GM12892 (cell line): Measurements from ENCODE around the gene GSG1L.

ENCODE experiments used
- DNase-seq: peaks from one replicate; pipeline ENCODE4 v3.0.0; 2011; ENCODE audit not compliant: insufficient read length
- FAIRE-seq: peaks from 2 replicates; lab custom pipeline; 2011; peaks lifted over from hg19 to GRCh38; lab: Jason Lieb, UNC
- POLR2A ChIP-seq: IDR thresholded peaks from 2 replicates; pipeline ENCODE4 v1.6.1; 2011; ENCODE audit warnings: low read depth, low read length, control low read depth
- POLR2AphosphoS5 ChIP-seq: IDR thresholded peaks from 2 replicates; pipeline ENCODE4 v1.6.1; 2011; ENCODE audit warnings: low read depth, low read length, control low read depth
- TAF1 ChIP-seq: IDR thresholded peaks from 2 replicates; pipeline ENCODE4 v1.6.1; 2011; ENCODE audit warnings: low read depth, mild to moderate bottlenecking, control low read depth, low read length, borderline replicate concordance

The GSG1L gene

DNA sequence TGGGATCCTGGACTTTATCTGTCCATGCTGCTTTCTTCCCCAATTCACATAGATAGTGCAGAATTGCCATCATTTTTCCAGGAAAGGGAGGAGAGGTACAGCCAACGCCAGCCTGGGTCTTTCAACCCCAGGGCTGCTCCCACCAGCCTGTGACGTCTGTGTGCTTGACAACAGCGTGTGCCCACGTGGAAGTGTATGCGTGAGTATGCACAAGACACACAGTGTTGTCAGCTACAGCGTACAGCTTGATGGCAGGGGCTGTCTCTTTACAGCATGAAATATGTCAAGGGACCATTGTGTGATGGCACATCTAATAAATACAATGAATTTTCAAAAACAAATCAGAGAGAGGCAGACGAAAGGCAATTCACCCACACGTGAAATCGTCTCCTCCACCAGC lies 62.3 kb downstream of the GSG1L start:
- DNase-seq = no peak
- no peak for TF ChIP-seq POLR2A
- no peak for FAIRE-seq

DNA sequence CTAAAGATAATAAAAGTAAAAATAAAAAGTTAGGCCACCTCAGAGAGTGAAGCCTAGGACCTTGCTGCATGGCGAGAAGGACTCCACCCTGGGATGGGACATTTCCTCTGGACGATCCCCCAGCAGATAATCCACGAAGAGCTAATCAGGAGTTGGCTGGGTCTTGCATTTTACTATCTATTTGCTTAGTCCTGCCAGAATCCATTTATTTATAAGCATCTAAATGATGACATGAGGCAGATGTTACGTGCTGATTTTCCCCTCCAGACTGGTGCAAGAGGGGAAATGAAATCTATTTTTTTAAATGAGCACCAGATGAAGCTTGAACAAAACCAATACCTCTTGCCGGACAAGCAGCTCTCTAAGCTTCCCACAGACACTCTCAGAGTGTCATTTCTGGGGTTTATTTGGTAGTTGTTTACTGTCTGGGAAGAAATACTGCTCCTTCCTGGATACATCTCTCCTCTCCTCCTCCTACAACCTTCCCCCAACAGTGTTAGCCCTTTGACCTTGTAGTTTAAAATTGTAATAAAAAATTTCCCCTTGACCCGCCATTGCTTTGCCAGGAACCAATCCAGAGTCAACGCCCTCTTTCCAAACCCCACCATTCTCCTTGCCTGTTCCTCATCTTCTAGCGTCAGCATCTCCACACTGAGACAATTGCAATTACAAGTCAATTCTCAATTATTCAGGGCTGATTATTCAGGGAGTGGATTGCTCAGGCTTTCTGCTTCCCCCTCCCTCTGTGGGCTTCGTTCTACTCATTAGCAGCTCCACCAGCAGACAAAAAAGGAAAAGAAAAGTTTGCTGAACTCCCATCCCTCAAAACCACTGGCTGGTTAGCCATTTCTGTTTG lies 63.0 kb downstream of the GSG1L start:
- no peak for DNase-seq
- TF ChIP-seq POLR2A (no peak), TAF1 (no peak), POLR2AphosphoS5 (no peak)
- FAIRE-seq = no peak

DNA sequence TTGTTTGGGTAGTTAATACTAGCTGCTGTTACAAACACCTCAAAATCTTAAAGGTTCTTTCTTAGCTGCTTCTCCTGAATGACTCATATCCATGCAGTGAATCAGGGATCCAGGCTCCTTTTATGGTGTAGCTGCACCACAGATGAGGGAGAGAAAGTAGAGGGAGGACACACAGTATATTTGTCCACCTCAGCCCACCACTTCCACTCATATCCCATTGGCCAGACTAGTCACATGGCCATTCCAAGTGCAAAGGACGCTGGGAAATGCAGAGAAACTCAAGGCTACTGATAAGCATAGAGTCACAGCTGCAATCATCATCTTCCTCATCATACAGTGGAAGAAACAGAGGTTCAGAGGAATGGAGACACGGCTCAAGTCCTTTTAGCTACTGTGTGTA lies 63.8 kb downstream of the GSG1L start:
- FAIRE-seq (no peak), DNase-seq (no peak)
- TF ChIP-seq POLR2A (no peak), POLR2AphosphoS5 (no peak), TAF1 (no peak)

DNA sequence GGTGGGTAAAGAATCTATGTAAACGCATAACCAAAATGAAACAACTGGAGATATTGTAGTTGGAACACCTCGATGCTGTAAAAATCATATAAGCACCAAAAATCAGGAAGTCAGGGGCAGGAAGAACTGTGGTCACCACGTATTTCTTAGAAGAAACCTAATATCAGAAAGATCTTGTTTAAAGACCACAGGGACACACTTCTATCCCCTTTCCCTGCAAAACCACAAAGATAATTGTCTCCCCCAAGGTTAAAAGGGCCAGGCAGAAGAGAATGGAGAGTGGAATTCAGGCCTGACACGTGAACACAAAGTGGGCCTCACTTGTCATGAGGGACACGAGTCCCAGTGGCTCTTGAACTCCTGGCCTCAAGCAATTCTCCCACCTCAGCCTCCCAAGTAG lies 68.1 kb downstream of the GSG1L start:
- FAIRE-seq = no peak
- TF ChIP-seq TAF1 = no peak
- TF ChIP-seq POLR2AphosphoS5 = no peak
- no peak for TF ChIP-seq POLR2A
- no peak for DNase-seq

DNA sequence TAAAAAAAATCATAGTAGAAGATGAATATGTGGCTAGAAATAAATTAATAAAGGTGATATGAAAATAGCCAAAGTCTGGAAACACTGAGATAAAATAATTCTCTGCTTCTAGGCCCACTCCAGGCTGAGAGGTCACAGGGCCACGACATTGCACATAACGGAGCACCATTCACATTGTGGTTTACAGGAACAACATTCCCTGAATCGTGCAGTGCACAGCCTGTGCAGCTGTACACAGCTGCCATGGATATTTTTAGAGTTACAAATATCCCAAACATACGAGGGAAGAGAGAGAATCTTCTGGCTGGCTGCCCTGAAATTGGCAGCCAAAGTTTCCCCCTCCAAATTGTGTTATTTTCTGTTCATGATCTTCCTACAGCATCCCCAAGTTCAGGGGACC lies 68.8 kb downstream of the GSG1L start:
- no peak for FAIRE-seq
- TF ChIP-seq POLR2A (no peak), POLR2AphosphoS5 (no peak)
- DNase-seq = no peak

DNA sequence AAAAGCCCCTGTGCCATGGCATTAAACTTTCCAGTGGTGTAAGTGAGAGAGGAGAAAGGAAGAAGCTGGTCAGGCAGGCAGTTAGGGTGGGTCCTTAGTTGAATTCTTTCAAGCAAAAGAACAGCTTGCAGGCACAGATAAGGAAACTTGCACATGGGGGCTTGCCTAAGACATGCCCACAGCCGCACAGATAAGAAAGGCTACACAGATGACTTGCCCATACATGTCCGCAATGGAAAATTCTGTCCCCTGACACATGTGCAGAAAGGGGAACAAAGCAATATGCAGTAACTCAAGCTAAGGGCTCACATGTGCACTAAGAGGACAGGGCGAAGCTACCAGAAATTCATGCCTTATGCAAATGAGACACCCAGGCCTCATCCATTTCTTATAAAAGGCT lies 69.9 kb downstream of the GSG1L start:
- TF ChIP-seq TAF1 = no peak
- no peak for TF ChIP-seq POLR2A
- no peak for TF ChIP-seq POLR2AphosphoS5
- FAIRE-seq = no peak
- no peak for DNase-seq

DNA sequence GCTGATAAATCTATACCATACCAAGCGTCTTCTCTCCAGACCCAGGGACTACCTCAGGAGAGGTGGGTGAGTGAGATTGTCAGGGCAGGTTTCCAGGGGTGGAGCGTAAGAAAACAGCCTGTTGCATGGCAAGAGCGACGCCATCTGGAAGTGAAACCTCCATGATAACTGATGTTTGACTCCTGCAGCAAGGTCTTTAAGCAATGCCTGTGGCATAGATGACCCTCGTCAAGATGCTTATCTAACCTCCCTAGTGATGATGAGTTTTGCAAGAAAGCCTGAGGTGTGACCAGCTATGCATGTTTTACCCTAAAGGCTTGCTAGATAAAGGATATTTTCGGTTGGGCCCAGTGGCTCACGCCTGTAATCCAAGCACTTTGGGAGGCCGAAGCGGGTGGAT lies 71.6 kb downstream of the GSG1L start:
- DNase-seq (no peak), FAIRE-seq (no peak)
- TF ChIP-seq TAF1 (no peak), POLR2A (no peak), POLR2AphosphoS5 (no peak)

DNA sequence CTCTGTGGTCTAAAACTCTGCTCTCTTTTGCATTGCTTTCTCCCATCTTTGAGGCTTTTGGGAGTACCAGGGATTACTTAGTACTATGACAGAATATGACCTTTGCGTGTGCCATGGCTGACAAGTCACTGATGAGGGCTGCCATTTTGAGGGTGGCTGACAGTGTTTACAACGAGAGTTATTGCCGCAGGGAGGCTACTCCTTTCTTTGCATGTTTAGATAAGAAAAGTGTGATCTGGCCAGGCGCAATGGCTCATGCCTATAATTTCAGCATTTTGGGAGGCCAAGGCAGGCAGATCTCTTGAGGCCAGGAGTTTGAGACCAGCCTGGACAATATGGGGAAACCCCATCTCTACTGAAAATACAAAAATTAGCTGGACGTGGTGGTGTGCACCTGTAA lies 77.5 kb downstream of the GSG1L start:
- no peak for TF ChIP-seq TAF1
- TF ChIP-seq POLR2AphosphoS5 = no peak
- no peak for TF ChIP-seq POLR2A
- FAIRE-seq (no peak), DNase-seq (no peak)

DNA sequence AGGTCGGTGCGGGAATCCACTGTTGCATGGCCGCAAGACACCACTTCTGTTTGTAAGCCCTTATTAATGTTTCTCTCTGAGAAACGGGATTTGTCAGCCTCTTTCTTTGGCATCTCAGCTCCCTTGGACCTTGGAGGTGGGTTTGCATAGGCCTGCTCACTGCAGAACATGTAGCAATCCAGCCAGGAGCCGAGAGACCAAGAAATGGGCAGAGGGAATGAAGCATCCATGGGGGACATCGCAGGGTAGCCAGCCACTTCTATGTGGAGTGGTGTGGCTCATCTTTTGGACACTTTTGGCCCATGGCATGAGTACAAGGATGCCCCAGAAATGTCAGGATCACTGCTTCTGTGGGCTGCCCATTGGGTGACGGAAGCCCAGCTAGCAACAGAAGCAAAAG lies 79.4 kb downstream of the GSG1L start:
- TF ChIP-seq POLR2AphosphoS5 (no peak), POLR2A (no peak), TAF1 (no peak)
- no peak for FAIRE-seq
- DNase-seq = no peak

DNA sequence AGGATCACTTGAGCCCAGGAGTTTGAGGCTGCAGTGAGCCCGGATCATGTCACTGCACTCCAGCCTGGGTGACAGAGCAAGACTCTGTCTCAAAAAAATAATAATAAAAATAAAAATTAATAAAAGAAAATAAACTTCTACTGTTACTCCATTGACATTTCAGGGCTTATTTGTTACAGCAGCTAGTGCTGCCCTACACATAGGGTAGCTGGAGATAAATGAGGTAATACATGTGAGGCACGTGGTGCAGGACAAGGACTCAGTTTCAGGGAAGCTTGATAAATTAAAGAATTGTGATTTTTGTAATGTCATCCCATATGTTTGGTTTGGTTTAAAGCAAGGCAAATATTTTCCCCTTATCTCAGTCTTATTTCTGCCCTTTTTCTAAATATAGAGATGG lies 80.3 kb downstream of the GSG1L start:
- FAIRE-seq (no peak), DNase-seq (no peak)
- TF ChIP-seq POLR2A (no peak), POLR2AphosphoS5 (no peak), TAF1 (no peak)

DNA sequence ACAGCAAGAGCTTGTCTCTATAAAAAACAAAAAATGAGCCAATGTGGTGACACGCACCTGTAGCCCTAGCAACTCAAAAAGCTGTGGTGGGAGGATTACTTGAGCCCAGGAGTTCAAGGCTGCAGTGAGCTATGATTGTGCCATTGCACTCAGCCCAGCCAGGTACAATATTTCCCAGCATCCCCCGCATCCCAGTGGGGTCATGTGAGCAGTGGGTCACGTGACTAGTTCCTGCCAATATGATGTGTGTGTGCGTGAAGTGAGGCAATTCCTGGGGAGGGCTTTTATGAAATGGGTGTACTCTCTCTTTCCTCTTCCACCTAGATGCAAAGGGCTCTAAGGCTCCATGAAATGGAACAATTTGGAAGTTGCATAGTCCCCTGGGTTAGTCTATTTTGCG lies 81.3 kb downstream of the GSG1L start:
- TF ChIP-seq TAF1 (no peak), POLR2AphosphoS5 (no peak), POLR2A (no peak)
- FAIRE-seq (no peak), DNase-seq (no peak)

DNA sequence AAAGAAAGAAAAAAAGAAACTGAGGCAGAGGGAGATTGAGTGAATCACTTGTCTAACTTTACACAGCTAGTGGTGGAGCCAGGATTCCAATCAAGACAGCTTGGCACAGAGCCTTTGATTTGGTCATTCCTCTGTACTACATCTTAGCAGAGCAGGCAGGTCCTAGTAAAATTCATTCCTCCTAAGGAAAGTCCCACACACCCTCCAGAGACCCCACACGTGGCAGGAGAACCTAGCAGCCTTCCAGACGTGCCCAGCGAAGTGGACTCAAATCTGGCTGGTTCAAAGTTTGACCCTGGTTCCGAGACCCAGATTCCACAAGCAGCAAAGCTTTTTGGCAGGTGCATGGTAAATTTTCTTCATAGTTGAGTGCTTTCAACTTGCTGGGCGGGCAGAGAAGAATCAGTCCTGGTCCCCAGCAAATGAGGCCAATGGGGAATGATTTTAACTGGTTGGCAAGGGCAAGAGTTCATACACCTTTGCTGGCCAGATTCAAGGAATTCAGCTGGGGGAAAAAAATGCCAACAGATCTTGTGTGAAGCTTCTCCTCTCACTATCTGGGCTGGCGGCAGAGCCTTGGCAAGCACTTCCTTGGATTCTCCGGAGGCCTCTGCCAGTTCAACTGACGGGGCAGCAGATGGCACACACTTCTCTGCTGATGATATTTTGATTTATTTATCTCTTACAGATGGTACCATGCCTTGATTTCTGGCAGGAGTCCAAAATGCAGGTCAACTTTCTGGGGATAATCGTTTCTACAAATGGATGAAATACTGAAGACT lies 82.4 kb downstream of the GSG1L start:
- TF ChIP-seq TAF1 = no peak
- TF ChIP-seq POLR2A = no peak
- DNase-seq (no peak), FAIRE-seq (no peak)
